SJSA1 (cell line): ENCODE measurements around the gene SLC22A5. TPM values are rescaled to one million over a fixed set of nuclear protein-coding genes. Genes with fewer than 3 reads are reported as not detected.
A peak's percentile ranks its signal among the peaks of the same experiment; 100 is the strongest.

Experiments used
- DNase-seq, 2 experiments: peaks; one replicate each; pipeline ENCODE4 v3.0.0-alpha.2; 2015 to 2020; ENCODE audit warnings: low spot score in 2 of 2, low read depth in 1 of 2
- H3K27ac ChIP-seq: fragments of 250-450 bp; sonication (Bioruptor Pico); 2 replicates; pipeline ENCODE4 v1.5.1; 2020; ENCODE audit warnings: mild to moderate bottlenecking, moderate library complexity
- H3K27me3 ChIP-seq: fragments of 250-450 bp; sonication (Bioruptor Pico); replicated peaks from 2 replicates; pipeline ENCODE4 v1.5.1; 2020; ENCODE audit warnings: mild to moderate bottlenecking, moderate library complexity
- H3K36me3 ChIP-seq: fragments of 250-450 bp; sonication (Bioruptor Pico); 2 replicates; pipeline ENCODE4 v1.5.1; 2020; ENCODE audit warnings: mild to moderate bottlenecking
- H3K4me1 ChIP-seq: fragments of 250-450 bp; sonication (Bioruptor Pico); replicated peaks from 2 replicates; pipeline ENCODE4 v1.6.1; 2021; ENCODE audit warnings: mild to moderate bottlenecking
- H3K4me3 ChIP-seq: fragments of 250-450 bp; sonication (Bioruptor Pico); 2 replicates; pipeline ENCODE4 v1.5.1; 2020; ENCODE audit warnings: mild to moderate bottlenecking
- H3K9me3 ChIP-seq: fragments of 250-450 bp; sonication (Bioruptor Pico); replicated peaks from 2 replicates; pipeline ENCODE4 v1.5.1; 2020; ENCODE audit warnings: mild to moderate bottlenecking
- total RNA-seq: library from RNA; depleted of rRNA; stranded (reverse); fragments of >200 nt; shearing (Covaris generic); gene quantifications from 2 replicates; pipeline ENCODE4 v1.2.3, GENCODE V29; 2014

Gene SLC22A5
- total RNA-seq, 1 experiment from 2014 or later, result 3.5 TPM

DNA sequence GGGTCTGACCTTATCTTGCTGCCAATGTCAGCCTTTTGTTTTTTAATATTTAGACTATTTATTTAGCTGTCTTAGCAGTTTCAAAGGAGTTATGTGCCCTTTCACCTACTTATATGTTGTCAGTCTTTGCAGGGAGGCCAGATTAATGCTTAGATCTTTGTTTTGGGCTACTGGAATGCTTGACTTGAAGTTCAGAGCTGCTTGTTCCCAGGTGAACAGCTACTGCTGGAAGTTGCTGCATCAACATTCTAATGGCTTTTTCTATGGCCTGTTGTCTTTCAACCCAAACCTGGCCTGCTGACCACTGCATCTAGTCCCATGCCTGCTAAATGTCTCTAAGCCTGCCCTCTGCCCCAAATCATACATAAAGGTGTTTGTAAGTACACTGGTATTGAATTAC lies 3.0 kb downstream of the SLC22A5 start:
- DNase-seq, result no peak
- H3K9me3 ChIP-seq, result no peaks in the 10 kb centered on the region
- H3K4me3 ChIP-seq, result no peak overlapping the region
- no peak overlapping the region for H3K27ac ChIP-seq
- H3K4me1 ChIP-seq, result peaks cover 25% of the 10 kb centered on the region
- no peaks in the 10 kb centered on the region for H3K27me3 ChIP-seq
- no peaks in the 10 kb centered on the region for H3K36me3 ChIP-seq

- Histone ChIP-seq H3K36me3 (no peaks in the 10 kb centered on the region), H3K4me1 (peaks cover 9% of the 10 kb centered on the region), H3K4me3 (no peak overlapping the region), H3K9me3 (no peaks in the 10 kb centered on the region), H3K27ac (no peak overlapping the region), H3K27me3 (no peaks in the 10 kb centered on the region)
- no peak for DNase-seq
Measured at GRCh38 chr5:132375957-132376356, 6.4 kb downstream of the SLC22A5 start.

DNA sequence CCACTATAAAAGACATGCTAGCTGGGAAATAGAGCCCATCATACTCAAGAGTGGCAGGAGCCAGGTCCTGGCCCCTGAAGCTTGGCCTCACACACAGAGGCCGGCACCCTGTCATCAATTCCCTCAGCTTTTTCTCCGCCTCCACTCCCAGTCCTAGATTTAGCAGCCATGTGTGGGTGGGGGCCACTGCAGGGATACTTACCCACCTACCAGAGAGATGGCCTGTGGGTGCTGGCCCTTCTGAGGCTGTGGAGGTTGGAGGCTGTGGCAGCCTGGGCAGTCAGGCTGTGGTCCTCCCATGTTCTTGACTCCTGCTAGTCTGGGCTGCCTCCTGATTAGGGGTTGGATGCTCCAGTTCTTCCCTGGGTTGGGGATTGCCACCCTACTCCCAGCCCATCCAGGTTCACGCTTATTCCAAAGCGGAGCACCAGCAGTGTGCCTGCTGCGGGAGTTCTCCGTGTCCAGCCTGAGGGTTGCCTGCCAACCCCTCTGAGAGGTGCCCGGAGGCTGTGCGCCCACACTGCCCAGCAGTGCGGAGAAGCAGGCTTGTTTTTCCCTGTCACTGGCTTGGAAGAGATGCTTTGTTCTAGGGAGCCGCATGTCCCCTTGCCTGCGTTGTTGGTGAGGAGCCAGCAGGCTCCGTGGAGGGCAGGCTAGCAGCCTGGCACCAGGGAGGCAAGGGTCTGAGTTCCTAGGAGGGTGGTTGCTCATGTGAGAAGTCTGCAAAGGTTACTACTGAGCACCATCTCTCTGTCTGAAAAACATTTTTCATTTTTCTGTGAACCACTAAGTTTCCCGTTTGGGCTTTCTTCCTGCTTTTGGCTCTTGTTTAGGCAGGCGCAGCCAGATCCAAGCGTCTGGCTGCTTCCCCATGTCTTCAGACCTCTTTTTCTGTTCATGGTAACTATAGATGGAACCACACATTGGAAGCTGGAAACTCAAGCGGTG lies 7.5 kb downstream of the SLC22A5 start:
- H3K4me3 ChIP-seq, result no peak overlapping the region
- no peaks in the 10 kb centered on the region for H3K36me3 ChIP-seq
- H3K27me3 ChIP-seq, result no peaks in the 10 kb centered on the region
- H3K9me3 ChIP-seq, result no peaks in the 10 kb centered on the region
- DNase-seq, result peak in 1 of 2 experiments; percentile 42
- no peak overlapping the region for H3K27ac ChIP-seq
- peaks cover 8% of the 10 kb centered on the region for H3K4me1 ChIP-seq

DNA sequence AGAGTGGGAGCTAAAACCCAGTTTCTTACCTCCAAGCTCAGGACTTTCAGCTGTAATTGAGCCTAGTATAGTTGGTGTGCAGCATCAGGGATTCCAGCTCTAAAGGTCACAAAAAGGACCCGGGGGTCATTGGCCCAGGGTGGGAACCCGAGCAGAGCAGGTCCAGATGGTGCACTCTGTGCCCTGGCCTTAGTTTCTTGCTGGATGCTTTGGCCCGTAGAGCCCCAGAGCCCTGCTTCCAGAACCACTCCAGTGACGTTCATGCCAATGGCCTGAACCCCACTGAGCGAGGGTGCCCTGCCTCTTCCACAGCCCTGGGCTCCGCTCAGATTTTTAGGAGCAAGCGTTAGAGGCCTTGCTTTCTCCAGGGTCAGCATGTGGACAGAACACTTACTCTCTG lies 8.2 kb downstream of the SLC22A5 start:
- peaks cover under 1% of the 10 kb centered on the region for H3K4me1 ChIP-seq
- no peaks in the 10 kb centered on the region for H3K36me3 ChIP-seq
- H3K27me3 ChIP-seq, result no peaks in the 10 kb centered on the region
- peak in 1 of 2 experiments; percentile 37 for DNase-seq
- no peak overlapping the region for H3K27ac ChIP-seq
- no peaks in the 10 kb centered on the region for H3K9me3 ChIP-seq
- H3K4me3 ChIP-seq, result no peak overlapping the region

- no peak overlapping the region for H3K27ac ChIP-seq
Measured at GRCh38 chr5:132378580-132378979, 9.1 kb downstream of the SLC22A5 start.

DNA sequence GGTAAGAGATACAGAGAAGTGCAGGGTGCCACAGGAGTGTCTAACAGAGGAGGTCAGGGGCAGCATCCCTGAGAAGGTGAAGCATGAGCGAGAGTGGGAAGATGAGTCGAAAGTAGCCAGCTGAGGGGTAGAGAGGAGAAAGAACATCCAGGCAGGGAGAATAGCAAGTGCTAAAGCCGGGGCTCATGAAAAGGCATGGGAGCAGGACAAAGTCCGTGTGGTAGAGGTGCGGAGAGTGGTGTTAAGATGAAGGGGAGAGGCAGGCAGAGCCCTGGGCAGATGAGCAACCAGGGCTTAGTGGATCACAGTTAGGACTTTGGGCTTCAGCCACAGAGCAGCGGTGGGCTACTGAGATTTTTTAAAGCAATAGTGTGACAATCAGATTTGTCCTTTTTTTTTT lies 10.5 kb downstream of the SLC22A5 start:
- H3K27me3 ChIP-seq, result no peaks in the 10 kb centered on the region
- no peaks in the 10 kb centered on the region for H3K36me3 ChIP-seq
- H3K4me1 ChIP-seq, result no peaks in the 10 kb centered on the region
- H3K9me3 ChIP-seq, result no peaks in the 10 kb centered on the region
- no peak overlapping the region for H3K4me3 ChIP-seq
- no peak overlapping the region for H3K27ac ChIP-seq
- peak in 1 of 2 experiments; percentile 37 for DNase-seq

More at GRCh38 chr5:132378580-132378979, 9.1 kb downstream of the SLC22A5 start:
- H3K9me3 ChIP-seq, result no peaks in the 10 kb centered on the region
- H3K27me3 ChIP-seq, result no peaks in the 10 kb centered on the region
- no peaks in the 10 kb centered on the region for H3K36me3 ChIP-seq
- no peak overlapping the region for H3K4me3 ChIP-seq
- peak in 1 of 2 experiments; percentile 32 for DNase-seq
- H3K4me1 ChIP-seq, result no peaks in the 10 kb centered on the region

- Histone ChIP-seq H3K27me3 (no peaks in the 10 kb centered on the region), H3K4me3 (no peak overlapping the region), H3K9me3 (no peaks in the 10 kb centered on the region), H3K4me1 (peaks cover 7% of the 10 kb centered on the region), H3K36me3 (no peaks in the 10 kb centered on the region), H3K27ac (no peak overlapping the region)
- DNase-seq, result no peak
Measured at GRCh38 chr5:132380741-132381140, 11.2 kb downstream of the SLC22A5 start.

- DNase-seq, result no peak
- Histone ChIP-seq H3K27ac (no peak overlapping the region), H3K9me3 (no peaks in the 10 kb centered on the region), H3K4me3 (no peak overlapping the region), H3K36me3 (0 out of 2 replicates have a peak, but pooled peaks cover under 1% of the 10 kb centered on the region), H3K4me1 (peaks cover 12% of the 10 kb centered on the region), H3K27me3 (no peaks in the 10 kb centered on the region)
Measured at GRCh38 chr5:132381614-132382013, 12.1 kb downstream of the SLC22A5 start.

DNA sequence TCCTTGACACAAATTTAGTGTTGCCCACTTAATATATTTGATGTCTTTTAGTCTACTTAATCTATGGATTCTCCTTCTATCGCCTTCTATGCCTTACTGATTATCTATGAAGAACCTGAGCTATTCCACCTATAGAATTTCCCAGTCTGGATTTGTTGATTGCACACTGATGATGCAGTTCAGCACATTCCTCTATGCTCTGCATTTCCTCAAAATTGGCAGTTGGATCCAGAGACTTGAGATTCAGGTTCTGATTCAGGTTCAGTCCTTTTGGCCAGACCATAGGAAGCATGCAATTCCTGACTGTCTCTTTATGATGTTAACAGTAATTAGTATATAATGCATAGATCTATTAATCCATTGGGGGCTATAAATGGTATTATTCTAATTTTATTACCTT lies 13.8 kb downstream of the SLC22A5 start:
- no peak overlapping the region for H3K4me3 ChIP-seq
- H3K27me3 ChIP-seq, result no peaks in the 10 kb centered on the region
- peaks cover 27% of the 10 kb centered on the region for H3K4me1 ChIP-seq
- DNase-seq, result no peak
- 0 out of 2 replicates have a peak, but pooled peaks cover 3% of the 10 kb centered on the region for H3K36me3 ChIP-seq
- 0 out of 2 replicates have a peak, but pooled peaks cover 3% of the 10 kb centered on the region for H3K9me3 ChIP-seq
- H3K27ac ChIP-seq, result no peak overlapping the region

DNA sequence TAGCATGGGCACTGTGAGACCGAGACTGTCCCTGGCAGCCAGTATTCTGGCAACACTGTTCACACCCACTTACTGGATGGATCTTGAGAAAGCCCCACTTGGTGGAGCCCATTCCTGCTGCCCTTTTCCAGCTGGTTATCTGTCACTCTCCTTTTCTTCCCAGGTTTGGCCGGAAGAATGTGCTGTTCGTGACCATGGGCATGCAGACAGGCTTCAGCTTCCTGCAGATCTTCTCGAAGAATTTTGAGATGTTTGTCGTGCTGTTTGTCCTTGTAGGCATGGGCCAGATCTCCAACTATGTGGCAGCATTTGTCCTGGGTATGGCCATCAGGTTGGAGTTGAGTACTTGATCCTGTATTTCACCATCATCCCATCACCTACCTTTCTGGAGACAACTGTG lies 14.5 kb downstream of the SLC22A5 start:
- no peak overlapping the region for H3K27ac ChIP-seq
- DNase-seq, result peak in 1 of 2 experiments; percentile 37
- H3K9me3 ChIP-seq, result 0 out of 2 replicates have a peak, but pooled peaks cover 3% of the 10 kb centered on the region
- 0 out of 2 replicates have a peak, but pooled peaks cover 6% of the 10 kb centered on the region for H3K36me3 ChIP-seq
- H3K4me1 ChIP-seq, result peaks cover 34% of the 10 kb centered on the region
- H3K27me3 ChIP-seq, result no peaks in the 10 kb centered on the region
- H3K4me3 ChIP-seq, result no peak overlapping the region

DNA sequence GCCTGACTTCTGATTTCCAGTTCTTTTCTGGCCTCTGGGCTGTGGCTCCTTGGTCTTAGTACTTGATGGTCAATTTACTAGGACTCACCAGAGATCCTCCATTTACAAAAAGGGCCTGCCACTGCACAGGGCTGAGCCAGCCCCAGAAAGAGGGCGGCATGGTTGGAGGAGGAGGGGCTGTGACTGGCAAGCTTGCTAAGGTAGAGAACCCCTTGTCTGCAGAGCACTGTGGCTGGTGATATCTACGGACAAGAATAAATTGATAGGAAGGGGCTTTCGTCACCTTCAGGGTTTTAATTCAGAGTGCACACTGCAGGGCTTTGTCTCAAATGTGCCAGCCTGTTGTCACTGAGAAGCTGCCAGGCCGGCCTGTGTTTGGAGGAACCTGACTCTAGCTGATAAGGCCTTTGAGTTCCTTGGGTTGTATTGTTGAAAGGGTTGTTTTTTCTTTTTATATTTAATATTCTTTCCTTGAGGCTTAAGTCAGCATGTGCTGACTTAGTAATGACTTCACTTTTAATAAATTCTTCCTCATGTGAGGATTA lies 15.1 kb downstream of the SLC22A5 start:
- 0 out of 2 replicates have a peak, but pooled peaks cover 6% of the 10 kb centered on the region for H3K36me3 ChIP-seq
- no peak overlapping the region for H3K4me3 ChIP-seq
- H3K9me3 ChIP-seq, result 0 out of 2 replicates have a peak, but pooled peaks cover 3% of the 10 kb centered on the region
- DNase-seq, result peak in 1 of 2 experiments; percentile 38
- peaks cover 40% of the 10 kb centered on the region for H3K4me1 ChIP-seq
- H3K27me3 ChIP-seq, result no peaks in the 10 kb centered on the region
- H3K27ac ChIP-seq, result no peak overlapping the region

DNA sequence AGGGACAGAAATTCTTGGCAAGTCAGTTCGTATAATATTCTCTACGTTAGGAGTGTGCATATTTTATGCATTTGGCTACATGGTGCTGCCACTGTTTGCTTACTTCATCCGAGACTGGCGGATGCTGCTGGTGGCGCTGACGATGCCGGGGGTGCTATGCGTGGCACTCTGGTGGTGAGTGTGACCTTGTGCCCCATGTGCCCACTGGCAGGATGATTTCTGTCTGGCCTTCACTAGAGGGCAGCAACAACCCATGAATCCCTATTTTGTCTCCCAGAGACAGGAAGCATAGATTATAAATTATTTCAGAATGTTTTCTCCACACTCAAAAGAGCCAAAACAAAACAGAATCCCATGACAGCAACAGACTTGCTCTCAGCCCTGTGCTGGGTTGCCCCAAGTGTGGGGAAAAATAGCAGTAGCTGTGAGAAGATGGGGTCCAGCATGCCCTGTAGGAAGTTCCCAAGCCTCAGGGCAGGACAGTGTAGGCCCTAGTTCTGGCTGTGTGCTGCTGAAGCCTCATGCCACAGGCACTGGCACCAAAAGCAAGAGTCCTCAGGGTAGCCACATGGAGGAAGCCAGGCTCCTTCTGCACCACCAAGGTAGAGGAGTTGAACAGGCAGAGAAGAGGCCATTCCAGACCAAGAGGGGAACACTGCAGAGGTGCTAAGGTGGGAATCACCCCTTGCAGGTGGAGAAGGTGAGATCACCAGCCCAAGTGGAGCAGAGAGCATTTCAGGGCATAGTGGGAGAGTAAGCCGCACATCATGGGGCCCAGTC lies 16.0 kb downstream of the SLC22A5 start:
- H3K4me1 ChIP-seq, result peaks cover 49% of the 10 kb centered on the region
- 0 out of 2 replicates have a peak, but pooled peaks cover 3% of the 10 kb centered on the region for H3K9me3 ChIP-seq
- H3K4me3 ChIP-seq, result no peak overlapping the region
- 0 out of 2 replicates have a peak, but pooled peaks cover 6% of the 10 kb centered on the region for H3K36me3 ChIP-seq
- no peaks in the 10 kb centered on the region for H3K27me3 ChIP-seq
- peak; percentile 71 to 78 for DNase-seq
- no peak overlapping the region for H3K27ac ChIP-seq

DNA sequence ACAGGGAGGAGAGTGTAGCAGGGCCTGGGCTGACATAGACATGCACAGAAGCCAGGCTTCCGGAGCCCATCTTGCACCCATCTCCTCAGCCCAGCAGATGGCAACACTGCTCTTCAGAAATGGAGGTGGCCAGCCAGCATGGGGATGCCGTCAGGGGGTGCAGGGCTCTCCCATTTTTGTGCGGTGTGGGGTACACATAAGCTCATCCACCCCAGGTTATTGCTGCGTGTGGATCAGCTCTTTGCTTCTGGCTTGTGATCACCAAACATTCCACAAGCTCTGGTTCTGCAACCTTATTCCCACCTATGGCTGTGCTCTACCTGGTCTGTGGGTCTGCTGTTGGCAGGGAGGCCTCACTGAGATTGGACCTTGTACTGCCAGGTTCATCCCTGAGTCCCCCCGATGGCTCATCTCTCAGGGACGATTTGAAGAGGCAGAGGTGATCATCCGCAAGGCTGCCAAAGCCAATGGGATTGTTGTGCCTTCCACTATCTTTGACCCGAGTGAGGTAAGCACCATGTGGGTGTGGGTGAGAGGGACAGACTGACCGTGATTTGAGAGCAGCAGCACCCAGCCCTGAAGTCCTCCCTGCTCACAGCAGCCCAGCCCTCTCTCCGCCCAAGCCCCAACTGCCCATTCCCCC lies 17.3 kb downstream of the SLC22A5 start:
- Histone ChIP-seq H3K27ac (no peak overlapping the region), H3K36me3 (0 out of 2 replicates have a peak, but pooled peaks cover 6% of the 10 kb centered on the region), H3K9me3 (0 out of 2 replicates have a peak, but pooled peaks cover 3% of the 10 kb centered on the region), H3K4me1 (peaks cover 51% of the 10 kb centered on the region), H3K4me3 (no peak overlapping the region), H3K27me3 (no peaks in the 10 kb centered on the region)
- DNase-seq, result peak; percentile 84 to 87
